Testis (tissue), 2 donors: ENCODE results near the gene WDR91.

Source experiments
- POLR2A ChIP-seq: fragments of 450-650 bp; IDR thresholded peaks from one replicate; pipeline ENCODE4 v1.6.1; 2017; ENCODE audit warnings: antibody characterized with exemption, mild to moderate bottlenecking, moderate library complexity
- TF ChIP-seq, protein P1 (sequence below), 3 experiments: fragments of 450-650 bp in 2 of 3; fragments of 200-600 bp in 1 of 3; sonication (generic) in 1 of 3; IDR thresholded peaks; one replicate each; pipeline ENCODE4 v1.5.1; 2016 to 2019; ENCODE audit warnings: antibody characterized with exemption in 3 of 3, mild to moderate bottlenecking in 2 of 3, moderate library complexity in 1 of 3

DNA sequence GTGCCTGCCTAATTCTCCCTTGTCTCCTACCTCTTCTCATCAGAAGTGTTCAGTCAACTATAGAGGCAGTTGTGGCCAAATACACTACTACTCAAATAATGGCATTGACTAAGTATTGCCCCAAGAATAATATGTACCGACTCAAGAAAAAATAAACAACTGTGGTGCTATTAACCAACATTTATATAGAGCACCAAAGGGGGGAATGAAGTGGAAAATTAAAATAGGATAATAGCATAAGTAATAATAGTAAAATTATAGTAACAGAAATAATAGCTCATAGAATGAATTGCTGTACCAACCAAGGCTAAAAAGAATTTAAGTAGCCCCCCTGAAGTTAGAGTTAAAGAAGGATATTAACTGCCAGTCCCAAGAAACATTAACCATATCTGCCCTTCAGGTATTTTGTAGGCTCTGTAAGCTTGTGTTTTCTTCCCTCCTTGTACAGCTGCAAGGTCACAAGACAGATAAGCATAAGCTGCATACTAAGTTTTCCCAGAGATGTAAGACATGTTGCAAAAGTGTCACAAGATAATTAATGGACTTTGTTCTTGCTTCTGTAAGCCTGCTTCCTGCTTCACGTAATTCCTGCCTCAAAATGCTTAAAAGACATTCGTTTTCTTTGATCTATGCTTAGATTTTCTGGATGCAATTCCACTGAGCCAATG is 29.9 kb downstream of the WDR91 start:
- TF ChIP-seq, protein P1, sequence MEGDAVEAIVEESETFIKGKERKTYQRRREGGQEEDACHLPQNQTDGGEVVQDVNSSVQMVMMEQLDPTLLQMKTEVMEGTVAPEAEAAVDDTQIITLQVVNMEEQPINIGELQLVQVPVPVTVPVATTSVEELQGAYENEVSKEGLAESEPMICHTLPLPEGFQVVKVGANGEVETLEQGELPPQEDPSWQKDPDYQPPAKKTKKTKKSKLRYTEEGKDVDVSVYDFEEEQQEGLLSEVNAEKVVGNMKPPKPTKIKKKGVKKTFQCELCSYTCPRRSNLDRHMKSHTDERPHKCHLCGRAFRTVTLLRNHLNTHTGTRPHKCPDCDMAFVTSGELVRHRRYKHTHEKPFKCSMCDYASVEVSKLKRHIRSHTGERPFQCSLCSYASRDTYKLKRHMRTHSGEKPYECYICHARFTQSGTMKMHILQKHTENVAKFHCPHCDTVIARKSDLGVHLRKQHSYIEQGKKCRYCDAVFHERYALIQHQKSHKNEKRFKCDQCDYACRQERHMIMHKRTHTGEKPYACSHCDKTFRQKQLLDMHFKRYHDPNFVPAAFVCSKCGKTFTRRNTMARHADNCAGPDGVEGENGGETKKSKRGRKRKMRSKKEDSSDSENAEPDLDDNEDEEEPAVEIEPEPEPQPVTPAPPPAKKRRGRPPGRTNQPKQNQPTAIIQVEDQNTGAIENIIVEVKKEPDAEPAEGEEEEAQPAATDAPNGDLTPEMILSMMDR (IDR thresholded peaks at IDR 0.05): no peak
- TF ChIP-seq POLR2A: no peak
